Fibroblast of peridontal ligament (primary cell): ENCODE results near the gene KRTAP5-2.
"Not testable (repeated sequence)": the region's sequence is repeated elsewhere in the genome, so short reads cannot be mapped to it uniquely, and the experiment has no call there.

Experiments
- DNase-seq: peaks from one replicate; pipeline ENCODE4 v3.0.0-alpha.2; 2010; ENCODE audit errors: extremely low read depth

Gene KRTAP5-2

GRCh38 chr11:1589996-1590395 lies 8.1 kb downstream of the KRTAP5-2 start:
- no peak for DNase-seq

GRCh38 chr11:1589191-1589963 lies 8.7 kb downstream of the KRTAP5-2 start:
- not testable (repeated sequence) for DNase-seq

GRCh38 chr11:1586699-1587098 lies 11.4 kb downstream of the KRTAP5-2 start:
- no peak for DNase-seq

GRCh38 chr11:1584661-1585370 lies 13.3 kb downstream of the KRTAP5-2 start, which contains the start of gene KRTAP5-1:
KRTAP5-1 (minus strand) TSS chr11:1585283; CDS start chr11:1585249, 34 bp downstream.
- not testable (repeated sequence) for DNase-seq

GRCh38 chr11:1582909-1583308 lies 15.2 kb downstream of the KRTAP5-2 start:
- not testable (repeated sequence) for DNase-seq

GRCh38 chr11:1581976-1582375 lies 16.1 kb downstream of the KRTAP5-2 start:
- no peak for DNase-seq

- DNase-seq: no peak
Observed at GRCh38 chr11:1576825-1577224, 21.3 kb downstream of the KRTAP5-2 start.

GRCh38 chr11:1575756-1576155 lies 22.3 kb downstream of the KRTAP5-2 start:
- not testable (repeated sequence) for DNase-seq

GRCh38 chr11:1574933-1575242 lies 23.2 kb downstream of the KRTAP5-2 start:
- no peak for DNase-seq

GRCh38 chr11:1574238-1574932 lies 23.7 kb downstream of the KRTAP5-2 start:
- peak; percentile 35 for DNase-seq

GRCh38 chr11:1573903-1574237 lies 24.2 kb downstream of the KRTAP5-2 start:
- DNase-seq: no peak

GRCh38 chr11:1573077-1573902 lies 24.8 kb downstream of the KRTAP5-2 start:
- DNase-seq: no peak

- peak; percentile 68 for DNase-seq
Observed at GRCh38 chr11:1572197-1573076, 25.7 kb downstream of the KRTAP5-2 start, which contains the start of gene DUSP8. DUSP8 (minus strand) TSS chr11:1572271; CDS start chr11:1565826, 6,445 bp downstream.

- DNase-seq: no peak
Observed at GRCh38 chr11:1571760-1572196, 26.3 kb downstream of the KRTAP5-2 start.

GRCh38 chr11:1570896-1571759 lies 27.0 kb downstream of the KRTAP5-2 start:
- DNase-seq: no peak

- DNase-seq: no peak
Observed at GRCh38 chr11:1570531-1570895, 27.6 kb downstream of the KRTAP5-2 start.

- no peak for DNase-seq
Observed at GRCh38 chr11:1570001-1570453, 28.1 kb downstream of the KRTAP5-2 start.

GRCh38 chr11:1569251-1569780 lies 28.8 kb downstream of the KRTAP5-2 start:
- no peak for DNase-seq

GRCh38 chr11:1568441-1568911 lies 29.6 kb downstream of the KRTAP5-2 start:
- no peak for DNase-seq
